Activated CD4-positive, alpha-beta memory T cell treated with anti-CD3 and anti-CD28 coated beads, Interleukin-2, amount 10 ng/mL, durations not matched to agents 7 days and 5 days (primary cell): ENCODE data around the gene ZDHHC11. TPM values are rescaled to one million over a fixed set of nuclear protein-coding genes. Genes with fewer than 3 reads are reported as not detected.
A peak's percentile ranks its signal among the peaks of the same experiment; 100 is the strongest.

Experiments
- CTCF ChIA-PET: fragments of 350-600 bp; sonication (Branson Sonifier 250); formaldehyde crosslinking; loops from one replicate; lab custom pipeline; 2021; ENCODE audit warnings: antibody characterized with exemption, inconsistent platforms; lab: Charles Lee
- POLR2A ChIA-PET: fragments of 350-600 bp; sonication (Branson Sonifier 250); formaldehyde crosslinking; loops from one replicate; lab custom pipeline; 2021; ENCODE audit warnings: antibody characterized with exemption; lab: Charles Lee
- DNase-seq: peaks from one replicate; pipeline ENCODE4 v3.0.0-alpha.2; 2020
- H3K27ac Mint-ChIP-seq: one replicate; pipeline ENCODE4 v1.8.0; 2021; ENCODE audit warnings: mild to moderate bottlenecking, mixed read lengths
- H3K27me3 Mint-ChIP-seq: one replicate; pipeline ENCODE4 v1.8.0; 2021; ENCODE audit warnings: mixed read lengths
- H3K36me3 Mint-ChIP-seq: one replicate; pipeline ENCODE4 v1.8.0; 2021; ENCODE audit warnings: low read depth, mixed read lengths
- H3K4me1 Mint-ChIP-seq: one replicate; pipeline ENCODE4 v1.8.0; 2021; ENCODE audit warnings: mixed read lengths
- H3K4me3 Mint-ChIP-seq: one replicate; pipeline ENCODE4 v1.8.0; 2021; ENCODE audit warnings: mild to moderate bottlenecking, mixed read lengths
- H3K9me3 Mint-ChIP-seq: one replicate; pipeline ENCODE4 v1.8.0; 2021; ENCODE audit warnings: mixed read lengths
- total RNA-seq, 2 experiments: library from RNA; stranded (reverse); gene quantifications; one replicate each; pipeline ENCODE4 v1.2.3, GENCODE V29; 2021

ZDHHC11 gene
- 1 to 10 TPM; 5.8 to 6.6 TPM for total RNA-seq

GRCh38 chr5:850511-851006, at the start of gene ZDHHC11:
Gene ZDHHC11 (minus strand): TSS chr5:850986. CDS start chr5:850602, 384 bp downstream.
- H3K9me3 Mint-ChIP-seq: no peaks in the 10 kb centered on the region
- H3K4me1 Mint-ChIP-seq: peaks cover 4% of the 10 kb centered on the region
- no peaks in the 10 kb centered on the region for H3K27me3 Mint-ChIP-seq
- ChIA-PET CTCF (no interaction called here), POLR2A (no interaction called here)
- no peak within 1 kb of the TSS for H3K27ac Mint-ChIP-seq
- H3K4me3 Mint-ChIP-seq: no peak within 1 kb of the TSS
- DNase-seq: no peak
- no peaks in the 10 kb centered on the region for H3K36me3 Mint-ChIP-seq

DNA sequence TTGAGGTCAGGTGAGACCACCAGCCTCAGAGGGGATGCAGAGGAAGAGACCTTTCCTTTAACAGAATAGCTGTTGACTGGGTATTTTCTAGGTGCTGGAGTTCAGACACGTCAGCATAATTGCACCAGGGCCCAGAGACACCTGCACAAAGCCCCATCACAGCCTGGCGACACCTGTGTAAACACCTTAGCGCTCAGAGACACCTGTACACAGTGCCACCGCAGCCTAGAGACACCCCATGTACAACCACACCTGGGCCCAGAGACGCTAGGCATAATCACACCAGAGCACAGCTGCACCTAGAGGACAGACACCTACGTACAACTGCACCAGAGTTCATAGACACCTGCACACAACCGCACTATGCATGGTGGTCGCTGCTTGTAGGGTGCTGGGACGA, 42.9 kb upstream of the ZDHHC11 start:
- no peak for DNase-seq
- ChIA-PET CTCF (interaction anchor here (2.6 kb wide), 1 partner anchor 8 kb away, joined by 16 read pairs; no protein-coding TSS in a partner anchor), POLR2A (interaction anchor here (1.2 to 2.7 kb wide), 5 partner anchors 8 to 630 kb away, joined by 3 to 7 read pairs (median 4); partner anchors contain the start of genes LPCAT1 and PDCD6)
- H3K36me3 Mint-ChIP-seq: peaks cover 52% of the 10 kb centered on the region
- H3K27me3 Mint-ChIP-seq: no peaks in the 10 kb centered on the region
- peak overlapping the region; percentile 68 for H3K27ac Mint-ChIP-seq
- peak overlapping the region; percentile 89 for H3K4me3 Mint-ChIP-seq
- peaks cover 57% of the 10 kb centered on the region for H3K4me1 Mint-ChIP-seq
- H3K9me3 Mint-ChIP-seq: no peaks in the 10 kb centered on the region

GRCh38 chr5:893137-893506, 42.3 kb upstream of the ZDHHC11 start:
- Mint-ChIP-seq H3K9me3 (no peaks in the 10 kb centered on the region), H3K27me3 (no peaks in the 10 kb centered on the region), H3K4me3 (peak overlapping the region; percentile 89)

DNA sequence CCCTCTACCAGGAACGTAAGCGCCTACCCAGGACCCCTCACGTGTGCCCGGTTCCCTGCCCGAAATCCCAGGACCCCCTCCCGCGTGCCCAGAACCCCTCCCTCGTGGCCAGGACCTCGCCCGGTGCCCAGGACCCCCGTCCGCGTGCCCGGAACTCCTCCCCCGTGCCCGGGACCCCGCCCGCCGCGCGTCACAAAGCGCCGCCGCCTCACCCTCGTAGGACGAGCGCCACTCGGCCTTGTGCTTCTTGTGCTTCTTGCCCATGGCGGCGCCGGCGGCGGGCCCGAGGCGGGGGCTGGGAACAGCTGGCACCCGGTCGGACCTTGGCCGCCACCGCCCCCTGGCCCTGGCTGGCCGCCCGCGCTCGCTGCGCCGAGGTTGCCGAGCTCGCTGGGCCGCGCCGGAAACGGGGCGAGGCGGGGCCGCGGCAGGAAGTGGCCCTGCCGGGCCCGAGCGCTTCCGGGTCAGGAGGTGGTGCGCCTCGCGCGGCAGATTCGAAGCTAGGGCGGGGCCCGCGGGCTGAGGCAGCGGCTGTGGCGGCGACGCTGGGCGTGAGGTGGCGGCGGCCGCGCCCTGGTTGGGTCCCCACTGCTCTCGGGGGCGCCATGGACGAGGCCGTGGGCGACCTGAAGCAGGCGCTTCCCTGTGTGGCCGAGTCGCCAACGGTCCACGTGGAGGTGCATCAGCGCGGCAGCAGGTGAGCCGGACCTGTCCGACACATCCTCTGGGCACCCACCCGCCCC, 41.8 kb upstream of the ZDHHC11 start, which contains the start of the genes BRD9 and TRIP13:
BRD9 (minus strand) TSS at position 408 of the 743 bp plus-strand sequence; CDS start at position 264, 144 bp downstream.
TRIP13 (plus strand) TSS at position 491 of the 743 bp plus-strand sequence; CDS start at position 606, 115 bp downstream.
- ChIA-PET POLR2A (interaction anchor here (0.6 to 2.7 kb wide), 13 partner anchors 8 to 631 kb away, joined by 3 to 7 read pairs (median 4); partner anchors contain the start of genes LPCAT1 and PDCD6), CTCF (interaction anchor here (1.2 to 2.6 kb wide), 3 partner anchors 10 to 213 kb away, joined by 3 to 16 read pairs (median 4); no protein-coding TSS in a partner anchor)
- DNase-seq: peak; percentile 88
- Mint-ChIP-seq H3K27me3 (no peaks in the 10 kb centered on the region), H3K9me3 (no peaks in the 10 kb centered on the region), H3K36me3 (peaks cover 63% of the 10 kb centered on the region), H3K4me1 (peaks cover 63% of the 10 kb centered on the region), H3K27ac (peak within 1 kb of the TSS; percentile 91), H3K4me3 (peak within 1 kb of the TSS; percentile 89)

More at GRCh38 chr5:893137-893506, 42.3 kb upstream of the ZDHHC11 start:
- peak; percentile 19 for DNase-seq
- H3K36me3 Mint-ChIP-seq: peaks cover 58% of the 10 kb centered on the region
- peaks cover 62% of the 10 kb centered on the region for H3K4me1 Mint-ChIP-seq
- ChIA-PET POLR2A (interaction anchor here (0.6 to 2.7 kb wide), 13 partner anchors 7 to 631 kb away, joined by 3 to 7 read pairs (median 4); partner anchors contain the start of genes LPCAT1 and PDCD6), CTCF (interaction anchor here (1.4 to 2.6 kb wide), 2 partner anchors 9 to 212 kb away, joined by 3 to 16 read pairs; no protein-coding TSS in a partner anchor)
- H3K27ac Mint-ChIP-seq: peak overlapping the region; percentile 68

DNA sequence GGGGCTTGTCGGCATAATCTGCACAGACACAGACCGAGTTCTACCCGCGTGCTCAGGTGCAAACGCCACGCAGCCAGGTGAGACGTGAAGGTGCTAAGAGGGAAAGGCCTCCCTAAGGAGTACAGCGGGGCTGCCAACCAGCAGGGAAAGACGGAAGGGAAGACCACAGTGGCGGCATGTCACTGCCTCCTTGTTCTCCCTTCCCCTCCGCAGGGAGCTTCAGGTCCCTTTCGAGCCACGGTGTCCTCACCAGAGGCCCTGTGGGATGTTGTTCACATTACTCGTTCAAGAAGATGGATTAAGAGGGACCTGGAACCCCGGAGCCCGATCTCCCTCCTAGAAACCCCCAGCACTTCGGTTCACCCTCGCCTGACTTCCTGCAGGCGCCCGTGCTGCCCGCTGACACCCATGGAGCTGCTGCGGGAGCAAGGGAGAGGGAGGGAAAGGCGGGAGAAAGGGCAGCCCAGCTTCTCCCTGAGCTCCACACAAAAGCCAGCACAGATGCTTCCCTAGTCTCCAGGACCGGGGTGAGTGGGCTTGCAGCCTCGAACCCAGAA, 41.1 kb upstream of the ZDHHC11 start:
- POLR2A ChIA-PET: interaction anchor here (1.1 to 2.7 kb wide), 7 partner anchors 10 to 632 kb away, joined by 4 to 7 read pairs (median 5); partner anchors contain the start of genes LPCAT1 and PDCD6

GRCh38 chr5:891117-891836, 40.5 kb upstream of the ZDHHC11 start:
- Mint-ChIP-seq H3K4me3 (peak overlapping the region; percentile 89), H3K36me3 (peaks cover 70% of the 10 kb centered on the region), H3K4me1 (peaks cover 58% of the 10 kb centered on the region), H3K27me3 (no peaks in the 10 kb centered on the region), H3K9me3 (no peaks in the 10 kb centered on the region), H3K27ac (peak overlapping the region; percentile 91)
- ChIA-PET POLR2A (interaction anchor here (1.5 to 2.7 kb wide), 2 partner anchors 30 to 620 kb away, joined by 5 to 7 read pairs; partner anchors contain the start of gene PDCD6), CTCF (interaction anchor here (1.2 to 2.6 kb wide), 2 partner anchors 8 to 11 kb away, joined by 4 to 16 read pairs; no protein-coding TSS in a partner anchor)
- DNase-seq: no peak

More for the DNA sequence above, 41.1 kb upstream of the ZDHHC11 start:
- no peaks in the 10 kb centered on the region for H3K27me3 Mint-ChIP-seq
- H3K36me3 Mint-ChIP-seq: peaks cover 70% of the 10 kb centered on the region
- no peaks in the 10 kb centered on the region for H3K9me3 Mint-ChIP-seq
- peak; percentile 28 for DNase-seq
- peak overlapping the region; percentile 89 for H3K4me3 Mint-ChIP-seq
- CTCF ChIA-PET: interaction anchor here (1.2 to 2.6 kb wide), 3 partner anchors 9 to 214 kb away, joined by 3 to 16 read pairs (median 4); no protein-coding TSS in a partner anchor
- peaks cover 63% of the 10 kb centered on the region for H3K4me1 Mint-ChIP-seq
- H3K27ac Mint-ChIP-seq: peak overlapping the region; percentile 91

DNA sequence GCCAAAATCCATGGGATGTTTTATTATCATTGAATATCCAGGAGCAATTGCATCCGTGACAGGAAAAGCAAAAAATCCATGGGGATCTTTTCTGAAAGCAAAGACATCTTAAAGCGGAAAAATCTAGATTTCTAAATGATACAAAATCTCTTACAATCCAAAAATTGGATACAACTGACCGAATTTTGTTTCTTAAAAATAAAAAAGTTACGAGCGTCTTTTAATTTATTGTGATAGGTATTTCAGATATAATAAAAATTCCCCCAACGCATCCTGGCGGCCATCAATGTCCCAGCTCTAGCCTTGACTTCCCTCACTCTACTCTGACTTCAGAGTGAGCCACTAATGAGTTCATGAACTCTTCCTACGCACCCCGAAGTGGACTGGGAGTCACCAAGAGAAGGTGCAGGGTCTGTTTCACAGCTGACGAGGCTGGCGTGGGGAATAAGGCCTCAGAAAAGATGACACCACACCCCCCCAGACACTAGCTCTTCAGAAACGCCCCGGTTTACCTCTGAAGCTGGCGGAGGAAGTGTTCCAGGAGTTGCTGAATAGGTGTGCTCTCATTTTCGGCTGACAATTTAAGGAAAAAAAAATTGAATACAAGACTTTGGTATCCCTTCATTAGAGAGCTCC, 38.4 kb upstream of the ZDHHC11 start:
- H3K36me3 Mint-ChIP-seq: peaks cover 79% of the 10 kb centered on the region

GRCh38 chr5:888638-889035, 37.9 kb upstream of the ZDHHC11 start:
- Mint-ChIP-seq H3K9me3 (no peaks in the 10 kb centered on the region), H3K4me1 (peaks cover 37% of the 10 kb centered on the region), H3K27ac (peak overlapping the region; percentile 14), H3K36me3 (peaks cover 82% of the 10 kb centered on the region), H3K4me3 (no peak overlapping the region), H3K27me3 (no peaks in the 10 kb centered on the region)
- no peak for DNase-seq
- CTCF ChIA-PET: no interaction called here
- POLR2A ChIA-PET: no interaction called here

More for the DNA sequence above, 38.4 kb upstream of the ZDHHC11 start:
- H3K4me3 Mint-ChIP-seq: no peak overlapping the region
- H3K27ac Mint-ChIP-seq: no peak overlapping the region
- ChIA-PET CTCF (interaction anchor here (1.1 kb wide), 1 partner anchor 12 kb away, joined by 3 read pairs; no protein-coding TSS in a partner anchor), POLR2A (no interaction called here)
- no peaks in the 10 kb centered on the region for H3K9me3 Mint-ChIP-seq
- no peaks in the 10 kb centered on the region for H3K27me3 Mint-ChIP-seq
- no peak for DNase-seq
- peaks cover 42% of the 10 kb centered on the region for H3K4me1 Mint-ChIP-seq

GRCh38 chr5:887947-888637, 37.3 kb upstream of the ZDHHC11 start:
- peaks cover 33% of the 10 kb centered on the region for H3K4me1 Mint-ChIP-seq
- CTCF ChIA-PET: no interaction called here
- POLR2A ChIA-PET: no interaction called here
- DNase-seq: no peak
- peaks cover 2% of the 10 kb centered on the region for H3K9me3 Mint-ChIP-seq
- H3K27ac Mint-ChIP-seq: peak overlapping the region; percentile 14
- H3K36me3 Mint-ChIP-seq: peaks cover 87% of the 10 kb centered on the region
- H3K27me3 Mint-ChIP-seq: no peaks in the 10 kb centered on the region
- H3K4me3 Mint-ChIP-seq: no peak overlapping the region

GRCh38 chr5:886716-887325, 36.0 kb upstream of the ZDHHC11 start:
- no peaks in the 10 kb centered on the region for H3K27me3 Mint-ChIP-seq
- POLR2A ChIA-PET: no interaction called here
- CTCF ChIA-PET: no interaction called here
- H3K36me3 Mint-ChIP-seq: peaks cover 97% of the 10 kb centered on the region
- H3K4me1 Mint-ChIP-seq: peaks cover 43% of the 10 kb centered on the region
- peaks cover 11% of the 10 kb centered on the region for H3K9me3 Mint-ChIP-seq
- no peak for DNase-seq
- H3K27ac Mint-ChIP-seq: no peak overlapping the region
- H3K4me3 Mint-ChIP-seq: no peak overlapping the region

DNA sequence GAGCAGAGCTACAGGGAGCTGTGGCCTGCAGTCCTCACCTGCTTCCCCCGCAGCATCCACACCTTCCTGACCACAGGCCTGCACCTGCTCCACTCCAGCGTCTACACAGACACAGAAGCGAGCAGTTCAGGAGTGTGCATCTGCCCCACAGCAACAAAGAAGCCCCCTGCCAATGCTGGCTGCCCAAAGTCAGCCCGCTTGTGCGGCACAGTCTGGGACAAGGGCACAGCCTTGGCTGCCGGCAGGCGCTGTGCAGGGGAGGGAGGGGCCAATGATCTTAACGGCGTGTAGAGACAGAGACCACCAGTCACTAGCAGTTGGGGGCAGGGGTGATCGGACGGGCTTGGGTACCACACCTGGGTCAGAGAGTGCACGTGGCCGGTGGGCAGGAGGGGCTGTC, 35.2 kb upstream of the ZDHHC11 start:
- CTCF ChIA-PET: no interaction called here
- no peaks in the 10 kb centered on the region for H3K27me3 Mint-ChIP-seq
- POLR2A ChIA-PET: no interaction called here
- no peak overlapping the region for H3K4me3 Mint-ChIP-seq
- peaks cover 42% of the 10 kb centered on the region for H3K4me1 Mint-ChIP-seq
- peaks cover 100% of the 10 kb centered on the region for H3K36me3 Mint-ChIP-seq
- peaks cover 11% of the 10 kb centered on the region for H3K9me3 Mint-ChIP-seq
- H3K27ac Mint-ChIP-seq: no peak overlapping the region
- no peak for DNase-seq
